Kidney epithelial cell (primary cell): ENCODE measurements around the gene ZMYND11. TPM values are rescaled to one million over a fixed set of nuclear protein-coding genes. Genes with fewer than 3 reads are reported as not detected.
A peak's percentile ranks its signal among the peaks of the same experiment; 100 is the strongest.

Experiments
- DNase-seq: peaks from one replicate; pipeline ENCODE4 v3.0.0-alpha.2; 2010; ENCODE audit warnings: low read depth
- H3K27me3 ChIP-seq: 2 replicates; pipeline ENCODE4 v1.6.0; 2011; ENCODE audit warnings: low read length; ENCODE audit not compliant: control insufficient read depth, insufficient read depth
- H3K36me3 ChIP-seq: 2 replicates; pipeline ENCODE4 v1.5.1; 2011; ENCODE audit warnings: low read length; ENCODE audit not compliant: control insufficient read depth, insufficient read depth
- H3K4me3 ChIP-seq: 2 replicates; pipeline ENCODE4 v1.5.1; 2011; ENCODE audit warnings: low read depth, mild to moderate bottlenecking, control low read depth, low read length
- CTCF ChIP-seq: IDR thresholded peaks from 2 replicates; pipeline ENCODE4 v1.5.1; 2011; ENCODE audit warnings: mild to moderate bottlenecking, moderate library complexity, low read length, control low read depth, inconsistent platforms; ENCODE audit not compliant: insufficient read depth, poor library complexity, severe bottlenecking
- total RNA-seq: library from RNA; depleted of rRNA; stranded (reverse); fragments of >200 nt; gene quantifications from 2 replicates; pipeline ENCODE4 v1.2.3, GENCODE V29; 2015

The ZMYND11 gene
- total RNA-seq, 1 donor from 2014 or later = 60.0 TPM

GRCh38 chr10:226018-226417, 90.8 kb downstream of the ZMYND11 start:
- DNase-seq = no peak
- Histone ChIP-seq H3K4me3 (no peak overlapping the region), H3K36me3 (no peaks in the 10 kb centered on the region), H3K27me3 (no peaks in the 10 kb centered on the region)
- no peak for TF ChIP-seq CTCF

- H3K4me3 ChIP-seq = no peak overlapping the region
- no peaks in the 10 kb centered on the region for H3K27me3 ChIP-seq
- no peaks in the 10 kb centered on the region for H3K36me3 ChIP-seq
- no peak for DNase-seq
- no peak for TF ChIP-seq CTCF
These were observed 91.8 kb downstream of the ZMYND11 start for GRCh38 chr10:227014-227413.

GRCh38 chr10:228366-228765, 93.1 kb downstream of the ZMYND11 start:
- Histone ChIP-seq H3K27me3 (no peaks in the 10 kb centered on the region), H3K4me3 (no peak overlapping the region), H3K36me3 (no peaks in the 10 kb centered on the region)
- no peak for TF ChIP-seq CTCF
- no peak for DNase-seq

GRCh38 chr10:230758-231157, 95.5 kb downstream of the ZMYND11 start:
- no peak for DNase-seq
- no peak overlapping the region for H3K4me3 ChIP-seq
- no peaks in the 10 kb centered on the region for H3K27me3 ChIP-seq
- no peaks in the 10 kb centered on the region for H3K36me3 ChIP-seq
- peak; percentile 19 for TF ChIP-seq CTCF

- no peak for TF ChIP-seq CTCF
- H3K36me3 ChIP-seq = no peaks in the 10 kb centered on the region
- DNase-seq = no peak
- H3K27me3 ChIP-seq = no peaks in the 10 kb centered on the region
- no peak overlapping the region for H3K4me3 ChIP-seq
These were observed 96.8 kb downstream of the ZMYND11 start for GRCh38 chr10:232061-232460.

GRCh38 chr10:232878-233277, 97.6 kb downstream of the ZMYND11 start:
- H3K27me3 ChIP-seq = no peaks in the 10 kb centered on the region
- H3K4me3 ChIP-seq = no peak overlapping the region
- DNase-seq = no peak
- H3K36me3 ChIP-seq = no peaks in the 10 kb centered on the region
- TF ChIP-seq CTCF = no peak
